ENCODE results near the gene PLSCR3.
"Not testable (repeated sequence)": the region's sequence is repeated elsewhere in the genome, so short reads cannot be mapped to it uniquely, and the experiment has no call there.

The PLSCR3 gene

DNA sequence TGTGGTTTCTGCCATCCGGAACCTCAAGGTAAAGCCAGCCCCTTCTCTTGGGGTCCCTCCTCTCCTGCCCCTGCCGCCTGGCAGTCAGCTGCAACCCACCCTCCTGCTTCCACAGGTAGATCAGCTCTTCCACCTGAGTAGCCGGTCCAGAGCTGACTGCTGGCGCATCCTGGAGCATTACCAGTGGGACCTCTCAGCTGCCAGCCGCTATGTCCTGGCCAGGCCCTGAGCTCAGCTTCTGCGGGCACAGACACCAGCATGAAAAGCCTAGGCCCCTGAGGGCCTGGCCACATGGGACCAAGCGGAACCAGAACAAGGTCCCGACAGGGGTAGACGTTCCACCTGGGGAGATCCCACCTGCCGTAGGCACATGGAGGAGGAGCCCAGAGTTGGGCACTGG, 5.5 kb downstream of the PLSCR3 start:
- H3K4me3 ChIP-seq = no peak overlapping the region
- H3K27ac ChIP-seq = no peak overlapping the region

DNA sequence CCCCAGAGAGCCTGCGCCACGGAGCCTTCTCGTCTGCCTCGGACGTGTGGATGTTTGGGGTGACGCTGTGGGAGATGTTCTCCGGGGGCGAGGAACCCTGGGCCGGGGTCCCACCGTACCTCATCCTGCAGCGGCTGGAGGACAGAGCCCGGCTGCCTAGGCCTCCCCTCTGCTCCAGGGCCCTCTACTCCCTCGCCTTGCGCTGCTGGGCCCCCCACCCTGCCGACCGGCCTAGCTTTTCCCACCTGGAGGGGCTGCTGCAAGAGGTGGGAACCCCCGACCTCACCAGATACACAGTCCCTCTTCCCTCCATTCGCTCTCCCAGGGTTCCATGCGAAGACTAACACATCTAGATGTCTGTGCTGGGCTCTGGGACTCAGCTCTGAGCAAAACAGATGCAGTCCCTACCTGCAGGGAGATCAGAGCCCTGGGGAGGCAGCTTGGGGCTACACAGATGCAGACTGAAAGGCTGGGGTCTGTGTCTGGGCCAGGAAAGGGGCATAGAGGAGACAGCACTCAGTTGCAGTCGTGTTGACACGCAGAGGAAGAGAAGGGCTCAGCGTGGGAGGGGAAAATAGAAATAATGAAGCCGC, 9.7 kb downstream of the PLSCR3 start:
- H3K27ac ChIP-seq = peak overlapping the region in 9 of 21 experiments; percentile 1 to 76 (median 49)
- H3K4me3 ChIP-seq = peak overlapping the region; percentile 7 to 36 (median 27)

- peak overlapping the region in 11 of 21 experiments; percentile 1 to 76 (median 49) for H3K27ac ChIP-seq
Observed at GRCh38 chr17:7383742-7384488, 10.4 kb downstream of the PLSCR3 start.

GRCh38 chr17:7383371-7383741, 11.0 kb downstream of the PLSCR3 start:
- Histone ChIP-seq H3K4me3 (peak overlapping the region in 2 of 7 experiments; percentile 27 to 36), H3K27ac (peak overlapping the region in 4 of 21 experiments; percentile 28 to 60 (median 46))

More at GRCh38 chr17:7383742-7384488, 10.4 kb downstream of the PLSCR3 start:
- H3K4me3 ChIP-seq = peak overlapping the region; percentile 7 to 36 (median 27)

DNA sequence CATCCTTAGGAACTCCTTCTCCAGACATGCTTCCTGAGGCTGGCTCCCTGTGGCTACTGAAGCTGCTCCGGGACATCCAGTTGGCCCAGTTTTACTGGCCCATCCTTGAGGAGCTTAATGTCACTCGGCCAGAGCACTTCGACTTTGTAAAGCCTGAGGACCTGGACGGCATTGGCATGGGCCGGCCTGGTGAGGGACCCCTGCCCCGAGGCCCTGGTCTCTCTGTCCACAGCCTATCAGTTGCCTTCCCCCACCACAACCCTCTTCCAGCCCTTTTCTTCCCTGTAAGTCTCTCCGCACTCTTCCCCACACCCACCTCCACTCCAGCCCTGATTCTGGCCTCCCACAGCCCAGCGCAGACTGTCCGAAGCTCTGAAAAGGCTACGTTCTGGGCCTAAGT, 11.4 kb downstream of the PLSCR3 start:
- peak overlapping the region in 1 of 21 experiments; percentile 54 for H3K27ac ChIP-seq
- H3K4me3 ChIP-seq = no peak overlapping the region

GRCh38 chr17:7380855-7381683, 13.3 kb downstream of the PLSCR3 start, which contains the start of gene TNK1:
Gene TNK1 (plus strand): TSS chr17:7381089. CDS start chr17:7382927, 1,838 bp downstream.
- Histone ChIP-seq H3K4me3 (peak within 1 kb of the TSS; percentile 36 to 55 (median 41)), H3K27ac (peak within 1 kb of the TSS in 20 of 21 experiments; percentile 5 to 85 (median 72))

GRCh38 chr17:7380321-7380720, 14.0 kb downstream of the PLSCR3 start:
- peak overlapping the region; percentile 36 to 55 (median 41) for H3K4me3 ChIP-seq
- peak overlapping the region in 16 of 21 experiments; percentile 6 to 85 (median 76) for H3K27ac ChIP-seq

DNA sequence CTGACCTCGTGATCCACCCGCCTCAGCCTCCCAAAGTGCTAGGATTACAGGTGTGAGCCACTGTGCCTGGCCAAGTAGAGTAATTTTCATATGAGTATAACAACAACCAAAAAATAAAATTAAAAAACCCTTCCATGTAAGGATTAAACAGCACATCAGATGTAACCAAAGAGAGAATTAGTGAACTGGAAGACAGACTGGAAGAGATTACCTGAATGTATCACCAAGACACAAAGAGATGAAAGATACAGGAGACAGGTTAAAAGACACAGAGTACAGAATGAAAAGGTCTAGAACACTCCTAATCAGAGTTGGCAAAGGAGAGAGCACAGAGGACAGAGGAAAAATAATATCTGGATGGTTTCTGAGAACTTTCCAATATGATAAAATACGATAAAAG, 15.2 kb downstream of the PLSCR3 start:
- H3K4me3 ChIP-seq = no peak overlapping the region
- no peak overlapping the region for H3K27ac ChIP-seq

- H3K27ac ChIP-seq = no peak overlapping the region
- H3K4me3 ChIP-seq = no peak overlapping the region
Observed at GRCh38 chr17:7374353-7374752, 20.0 kb downstream of the PLSCR3 start.

GRCh38 chr17:7370853-7371252, 23.5 kb downstream of the PLSCR3 start:
- Histone ChIP-seq H3K4me3 (no peak overlapping the region), H3K27ac (no peak overlapping the region)

GRCh38 chr17:7369825-7370224, 24.5 kb downstream of the PLSCR3 start:
- Histone ChIP-seq H3K4me3 (no peak overlapping the region), H3K27ac (no peak overlapping the region)

GRCh38 chr17:7368599-7368994, 25.7 kb downstream of the PLSCR3 start:
- H3K27ac ChIP-seq, H3K4me3 ChIP-seq: not testable (repeated sequence)

DNA sequence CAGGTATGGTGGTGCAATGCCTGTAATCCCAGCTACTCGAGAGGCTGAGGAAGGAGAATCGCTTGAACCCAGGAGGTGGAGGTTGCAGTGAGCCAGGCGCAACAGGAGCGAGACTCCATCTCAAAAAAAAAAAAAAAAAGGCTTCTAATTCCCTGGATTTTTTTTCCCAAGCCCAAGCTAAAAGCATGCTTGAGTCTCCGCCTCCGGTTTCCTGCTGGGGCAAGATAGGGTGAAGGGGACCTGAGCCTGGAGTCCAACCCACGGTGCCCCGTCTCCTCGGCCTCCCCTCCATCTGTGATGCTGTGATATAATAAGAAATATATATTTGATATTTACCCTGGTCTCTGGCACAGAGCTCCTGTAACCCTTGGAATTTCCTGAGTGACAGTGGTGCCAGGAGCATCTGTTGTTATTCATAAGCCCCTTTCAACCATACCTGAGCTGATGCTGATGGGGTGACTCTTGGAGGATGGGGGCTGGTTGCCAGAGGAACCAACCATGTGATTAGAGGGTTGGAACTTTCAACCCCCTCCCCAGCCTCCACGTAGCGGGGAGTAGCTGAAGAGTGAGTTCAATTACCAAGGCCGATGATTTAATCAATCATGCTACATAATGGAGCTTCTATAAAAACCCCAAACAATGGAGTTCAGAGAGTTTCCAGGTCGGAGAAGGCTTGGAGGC, 26.3 kb downstream of the PLSCR3 start:
- H3K4me3 ChIP-seq = no peak overlapping the region
- no peak overlapping the region for H3K27ac ChIP-seq

- no peak overlapping the region for H3K27ac ChIP-seq
- H3K4me3 ChIP-seq = no peak overlapping the region
Observed at GRCh38 chr17:7367083-7367482, 27.2 kb downstream of the PLSCR3 start.

GRCh38 chr17:7365963-7366362, 28.4 kb downstream of the PLSCR3 start:
- H3K4me3 ChIP-seq, H3K27ac ChIP-seq: not testable (repeated sequence)

DNA sequence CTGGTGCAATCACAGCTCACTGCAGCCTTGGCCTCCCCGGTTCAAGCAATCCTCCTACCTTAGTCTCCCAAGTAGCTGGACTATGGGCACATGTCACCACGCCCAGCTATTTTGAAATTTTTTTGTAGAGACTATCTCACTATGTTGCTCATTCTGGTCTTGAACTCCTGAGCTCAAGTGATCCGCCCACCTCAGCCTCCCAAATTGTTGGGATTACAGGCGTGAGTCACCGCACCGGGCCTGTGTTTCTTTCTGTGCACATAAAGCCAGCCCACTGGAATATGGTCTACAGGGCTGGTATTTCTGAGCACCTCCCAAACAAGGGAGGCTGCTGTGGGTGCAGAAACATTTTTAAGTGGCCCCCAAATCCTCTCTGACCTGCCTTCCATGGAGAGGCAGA, 31.0 kb downstream of the PLSCR3 start:
- Histone ChIP-seq H3K4me3 (no peak overlapping the region), H3K27ac (peak overlapping the region in 1 of 21 experiments; percentile 13)

GRCh38 chr17:7361906-7362305, 32.4 kb downstream of the PLSCR3 start:
- H3K27ac ChIP-seq = no peak overlapping the region
- H3K4me3 ChIP-seq = no peak overlapping the region

- H3K27ac ChIP-seq = peak overlapping the region in 19 of 21 experiments; percentile 18 to 99 (median 75)
- no peak overlapping the region for H3K4me3 ChIP-seq
Observed at GRCh38 chr17:7357381-7357780, 36.9 kb downstream of the PLSCR3 start.

DNA sequence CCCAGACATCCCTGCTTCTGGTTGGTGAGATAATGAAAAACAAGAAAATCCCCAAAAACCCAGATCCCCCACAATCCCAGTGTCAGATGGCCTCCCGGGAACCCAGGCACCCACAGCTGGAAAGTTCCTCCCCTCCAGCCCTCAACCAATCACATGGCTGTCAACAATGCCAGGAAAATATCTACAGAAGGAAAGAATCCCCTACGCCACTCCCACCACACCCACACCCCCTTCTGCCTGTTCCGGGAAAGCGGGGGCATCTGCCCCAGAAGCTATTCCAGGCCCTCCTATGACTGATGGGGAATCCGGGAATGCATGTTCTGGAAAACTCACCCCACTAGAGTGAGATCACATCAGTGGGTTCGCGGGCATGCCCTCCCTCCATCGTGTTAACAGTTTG, 37.6 kb downstream of the PLSCR3 start:
- Histone ChIP-seq H3K4me3 (no peak overlapping the region), H3K27ac (peak overlapping the region in 20 of 21 experiments; percentile 28 to 99 (median 86))

Data from skin epidermis (tissue), 12 donors.